Stimulated activated CD8-positive, alpha-beta memory T cell treated with anti-CD3 and anti-CD28 coated beads, Interleukin-12 subunit alpha, Interleukin-12 subunit beta, amount 100 ng/mL, for 4 hours (primary cell): Measurements from ENCODE around the gene FRMPD3.
"Not testable (repeated sequence)": the region's sequence is repeated elsewhere in the genome, so short reads cannot be mapped to it uniquely, and the experiment has no call there.

ENCODE experiments used
- DNase-seq: peaks from one replicate; pipeline ENCODE4 v3.0.0-alpha.2; 2020; ENCODE audit warnings: low read depth

FRMPD3 gene

DNA sequence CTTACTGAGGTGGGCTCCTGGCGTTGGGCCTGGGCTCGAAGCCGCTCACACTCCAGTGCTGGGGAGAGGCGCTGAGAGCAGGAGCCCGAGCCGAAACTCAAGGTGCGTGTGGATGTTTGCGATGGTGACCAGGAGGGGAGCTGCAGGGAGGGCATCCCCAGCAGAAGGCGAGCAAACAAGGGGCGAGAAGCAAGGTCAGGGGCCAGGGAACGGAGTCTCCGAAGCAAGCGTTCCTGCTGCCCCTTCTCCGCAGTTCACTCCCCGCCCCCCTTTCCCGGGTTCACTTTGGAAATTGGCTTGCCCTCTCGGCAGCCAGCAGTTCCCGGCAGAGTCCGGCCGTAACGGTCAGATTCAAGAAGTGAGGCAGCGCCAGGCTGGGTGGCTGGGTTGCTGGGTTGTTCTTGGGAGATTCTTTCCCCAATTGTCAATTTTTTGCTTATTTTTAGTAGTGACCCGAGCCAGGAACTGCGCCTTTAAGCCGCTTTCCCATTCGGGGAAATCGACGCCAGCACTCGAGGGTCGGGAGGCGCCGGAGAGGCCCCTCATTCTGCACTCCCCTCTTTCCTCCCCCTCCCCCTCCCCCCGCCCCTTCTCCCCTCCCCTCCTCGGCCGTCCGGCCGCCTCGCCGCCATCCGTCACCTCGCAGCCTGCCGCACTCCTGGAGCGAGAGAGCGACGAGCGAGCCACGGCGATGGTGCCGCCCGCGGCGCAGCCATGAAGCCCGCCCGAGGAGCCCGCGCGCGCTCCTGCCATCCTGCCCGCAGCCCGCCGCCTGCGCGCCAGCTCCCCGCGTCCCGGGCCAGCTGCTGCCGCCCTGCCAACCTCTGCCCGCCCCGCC is at the start of gene FRMPD3:
TSS of gene FRMPD3 (plus strand) at position 655 of the 838 bp plus-strand sequence. CDS start 76,937 bp downstream, outside the sequence.
- no peak for DNase-seq

DNA sequence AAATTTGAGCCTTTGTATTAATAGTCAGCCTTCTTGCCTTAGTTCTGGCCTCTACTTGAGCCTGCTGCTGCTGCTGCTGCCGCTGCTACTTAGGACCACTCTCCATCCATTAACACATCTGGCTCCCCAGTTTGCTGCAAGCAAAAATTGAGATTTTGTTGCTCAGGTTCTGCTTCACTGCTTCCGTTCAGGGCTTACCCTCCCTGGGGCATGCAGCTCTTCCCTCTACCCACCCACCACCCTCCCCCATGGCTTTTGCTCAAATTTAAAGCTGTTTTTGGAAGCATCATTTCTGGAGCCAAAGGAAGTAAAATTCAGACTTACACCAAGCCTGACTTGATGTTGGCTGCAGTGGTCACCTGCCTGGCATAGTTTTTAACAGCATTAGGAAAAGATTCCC is 28.9 kb upstream of the FRMPD3 start:
- no peak for DNase-seq

GRCh38 chrX:107421337-107421861 is 28.1 kb upstream of the FRMPD3 start:
- no peak for DNase-seq

- DNase-seq = no peak
These were observed 20.4 kb upstream of the FRMPD3 start for GRCh38 chrX:107429090-107429489.

GRCh38 chrX:107440187-107440586 is 9.3 kb upstream of the FRMPD3 start:
- no peak for DNase-seq

- DNase-seq = no peak
These were observed 8.8 kb upstream of the FRMPD3 start for GRCh38 chrX:107440692-107441091.

GRCh38 chrX:107442914-107443527 is 6.4 kb upstream of the FRMPD3 start:
- DNase-seq = no peak

DNA sequence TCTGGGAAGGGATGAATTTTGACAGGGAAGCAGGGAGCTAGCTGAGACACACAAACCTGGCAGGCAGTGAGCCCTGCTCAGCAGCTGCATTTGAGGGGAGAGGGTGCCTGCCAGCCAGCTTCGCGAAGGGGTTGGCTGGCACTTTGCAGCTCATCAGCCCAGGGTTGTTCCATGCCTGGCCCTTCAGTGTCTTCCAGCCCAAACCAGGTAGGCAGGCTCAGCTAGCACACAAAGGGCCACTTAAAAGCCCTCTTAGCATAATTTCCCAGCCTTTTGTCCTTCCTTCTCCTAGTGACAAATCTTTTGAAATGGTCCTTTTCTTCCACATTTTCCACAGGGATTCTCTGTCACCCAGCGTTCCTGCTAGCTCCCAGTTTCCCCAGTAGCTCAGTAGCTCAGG is 4.3 kb upstream of the FRMPD3 start:
- DNase-seq = no peak

DNA sequence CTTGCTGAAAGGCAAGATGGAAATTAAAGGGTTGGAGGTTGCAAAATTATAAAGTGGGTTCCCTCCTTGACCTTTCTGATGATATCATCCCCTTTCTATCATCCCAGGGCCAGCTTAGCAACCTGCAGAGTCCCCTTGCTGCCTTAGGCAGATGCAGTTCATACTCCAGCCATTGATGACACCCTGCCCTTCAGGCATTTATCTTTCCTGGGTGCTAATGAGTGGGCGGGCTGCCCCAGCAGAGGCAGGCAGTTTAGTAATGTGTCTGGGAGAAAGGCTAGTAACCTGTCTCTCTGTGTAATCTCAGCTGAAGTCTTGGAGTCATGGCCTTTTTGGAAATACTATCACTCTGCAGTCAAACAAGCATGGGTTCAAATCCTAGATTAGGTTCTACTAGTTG is 3.8 kb upstream of the FRMPD3 start:
- no peak for DNase-seq

DNA sequence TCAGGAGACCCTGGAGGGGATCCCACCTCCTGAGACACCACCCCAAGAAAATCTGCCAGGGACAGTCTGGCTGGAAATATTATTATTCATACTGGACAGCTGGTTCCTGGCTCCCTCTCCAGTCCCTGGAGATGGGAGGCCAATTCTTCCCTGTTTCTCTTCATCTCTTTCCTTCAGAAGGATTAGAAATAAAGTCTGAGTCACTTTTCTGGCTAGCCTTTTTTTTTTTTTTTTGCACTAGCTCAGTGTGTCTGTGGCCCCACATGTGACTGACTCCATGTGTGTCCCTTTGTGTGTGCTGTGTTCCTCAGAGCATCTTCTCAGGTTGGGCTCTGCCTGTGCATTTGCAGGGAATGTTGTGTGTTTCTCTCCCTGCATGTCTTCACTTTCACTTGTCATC is 1.8 kb upstream of the FRMPD3 start:
- no peak for DNase-seq

DNA sequence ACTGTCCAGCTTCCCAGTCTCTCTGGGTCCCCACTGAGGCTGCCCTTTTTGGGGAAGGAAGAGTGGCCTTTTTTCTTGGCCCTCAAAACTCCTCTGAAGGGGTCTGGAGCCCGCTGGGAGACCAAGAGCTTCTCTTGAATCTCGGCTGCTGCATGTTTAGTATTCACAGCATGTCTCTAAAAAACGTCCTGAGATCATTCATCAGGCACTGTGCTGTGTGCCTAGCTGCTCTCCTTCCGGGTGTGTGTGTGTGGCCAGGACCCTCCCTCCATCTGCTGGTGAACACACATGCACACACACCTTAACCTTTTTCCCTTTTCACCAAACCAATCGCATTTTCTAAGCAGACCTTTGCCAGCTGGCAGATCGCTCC is 841 bp upstream of the FRMPD3 start:
- no peak for DNase-seq

DNA sequence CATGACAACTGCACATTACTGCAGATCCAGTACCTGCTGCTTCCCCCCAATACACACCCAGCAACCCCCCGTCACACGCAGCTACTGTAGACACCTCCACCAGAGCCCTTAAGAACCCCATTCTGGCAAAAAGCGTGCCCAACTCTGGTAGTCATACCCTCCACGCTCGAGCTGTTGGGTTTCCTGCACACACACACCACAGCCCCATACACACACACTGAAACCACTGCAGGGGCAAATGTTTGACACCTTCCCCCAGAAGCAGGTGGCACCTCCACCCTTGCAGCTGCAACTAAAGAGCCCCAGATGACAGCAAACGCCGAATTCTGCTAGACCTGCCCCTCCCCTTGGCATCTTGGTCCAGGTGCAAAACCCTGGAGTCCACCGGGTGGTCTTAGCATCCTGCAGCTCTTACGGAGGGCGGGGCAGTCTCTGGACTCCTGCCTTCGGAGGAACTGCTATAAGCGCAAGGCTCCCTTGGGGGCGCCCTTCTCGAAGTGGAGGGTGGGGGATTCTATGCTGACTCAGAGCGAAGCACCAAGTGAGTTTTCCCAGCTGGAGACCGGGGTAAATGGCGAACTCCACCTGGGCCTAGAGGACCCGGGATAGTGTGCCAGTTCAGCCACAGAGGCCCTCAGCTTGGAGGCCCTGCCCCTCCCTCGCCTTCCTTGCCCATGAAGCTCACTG is 1.5 kb downstream of the FRMPD3 start:
- DNase-seq = peak; percentile 14

DNA sequence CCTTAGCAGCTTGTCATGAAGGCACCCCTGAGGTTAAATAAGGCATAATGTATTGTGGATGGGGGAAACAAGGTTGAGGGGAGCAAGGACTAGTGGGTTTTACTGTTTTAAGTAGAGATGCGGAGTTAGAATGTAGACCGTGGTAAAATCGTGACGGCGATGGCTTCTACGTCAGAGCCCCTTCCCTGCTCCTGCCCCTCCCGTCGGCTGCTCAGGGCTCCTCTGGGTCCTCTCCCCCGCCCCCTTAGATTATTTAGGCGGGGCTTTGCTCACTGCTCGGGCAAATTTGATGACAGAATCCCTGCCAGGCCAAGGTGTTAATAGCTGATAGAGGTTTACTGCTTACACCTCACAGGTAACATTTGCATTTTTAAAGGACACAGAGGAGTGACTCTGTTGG is 2.3 kb downstream of the FRMPD3 start:
- no peak for DNase-seq

- DNase-seq = no peak
These were observed 3.1 kb downstream of the FRMPD3 start for GRCh38 chrX:107452581-107452980.

- no peak for DNase-seq
These were observed 4.8 kb downstream of the FRMPD3 start for GRCh38 chrX:107454302-107454701.

GRCh38 chrX:107457289-107457688 is 7.8 kb downstream of the FRMPD3 start:
- no peak for DNase-seq

DNA sequence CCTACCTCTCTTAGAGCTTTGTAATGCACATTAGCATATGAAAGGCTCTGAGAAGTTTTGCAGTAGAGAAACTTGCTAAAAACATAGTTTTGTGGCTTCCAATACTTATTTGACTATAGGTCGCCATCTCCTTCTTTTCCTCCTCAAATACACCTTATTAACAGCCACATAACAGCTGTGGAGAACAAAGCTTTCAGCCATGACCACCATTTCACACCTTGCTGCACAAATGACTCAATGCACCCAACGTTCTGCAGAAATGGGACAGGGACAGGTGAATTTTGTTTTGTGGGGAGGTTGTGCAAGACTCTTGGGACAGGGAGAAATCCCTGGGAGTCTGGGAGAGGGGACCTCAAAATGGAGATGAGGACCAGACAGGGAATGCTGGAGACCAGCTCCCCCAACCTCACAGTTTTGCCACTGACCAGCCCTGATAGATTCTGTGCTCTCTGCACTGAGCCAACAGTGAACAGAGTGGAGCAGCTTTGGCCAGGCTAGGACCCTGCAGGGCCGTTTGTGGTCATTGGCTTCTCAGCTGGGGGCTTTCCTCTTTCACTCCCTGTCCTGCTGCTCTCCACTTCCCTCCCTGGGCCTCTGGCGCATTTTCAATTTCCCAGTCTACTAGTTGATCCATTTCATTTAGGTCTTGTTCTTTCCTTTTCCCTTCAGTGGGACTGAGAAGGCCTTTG is 16.6 kb downstream of the FRMPD3 start:
- DNase-seq = no peak

DNA sequence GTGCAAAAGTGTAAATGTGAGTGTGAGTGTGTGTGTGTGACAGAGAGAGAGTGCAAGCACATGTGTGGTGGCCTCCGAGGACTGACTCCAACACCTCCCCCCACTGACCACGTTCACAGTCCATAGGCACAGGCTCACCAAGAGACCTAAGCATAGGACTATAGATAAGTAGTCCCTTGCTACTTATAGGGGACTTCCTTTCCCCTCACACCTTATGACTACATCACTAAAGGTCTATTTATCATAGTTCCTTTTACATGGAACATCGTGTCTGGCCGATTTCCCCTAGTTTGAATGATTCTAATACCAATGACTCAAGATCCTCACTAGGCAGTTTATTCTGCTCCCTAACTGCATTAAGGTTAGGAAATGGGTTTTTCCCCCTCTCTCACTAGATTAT is 17.8 kb downstream of the FRMPD3 start:
- DNase-seq = no peak

DNA sequence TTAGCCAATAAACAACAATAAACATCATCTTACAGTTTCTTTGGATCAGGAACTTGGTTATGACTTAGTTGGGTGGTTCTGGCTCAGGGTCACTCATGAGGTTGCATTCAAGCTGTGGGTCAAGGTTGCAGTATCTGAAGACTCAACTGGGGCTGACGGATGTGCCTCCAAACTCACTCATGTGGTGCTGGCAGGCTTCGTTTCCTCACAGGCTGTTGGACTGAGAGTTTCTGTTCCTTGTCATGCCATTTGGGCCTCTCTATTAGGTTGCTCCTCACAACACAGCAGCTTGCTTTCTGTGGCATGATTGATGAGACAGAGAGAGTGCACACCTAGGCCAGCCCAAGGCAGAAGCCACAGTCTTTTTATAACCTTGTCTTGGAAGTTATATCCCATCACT is 20.7 kb downstream of the FRMPD3 start:
- no peak for DNase-seq

DNA sequence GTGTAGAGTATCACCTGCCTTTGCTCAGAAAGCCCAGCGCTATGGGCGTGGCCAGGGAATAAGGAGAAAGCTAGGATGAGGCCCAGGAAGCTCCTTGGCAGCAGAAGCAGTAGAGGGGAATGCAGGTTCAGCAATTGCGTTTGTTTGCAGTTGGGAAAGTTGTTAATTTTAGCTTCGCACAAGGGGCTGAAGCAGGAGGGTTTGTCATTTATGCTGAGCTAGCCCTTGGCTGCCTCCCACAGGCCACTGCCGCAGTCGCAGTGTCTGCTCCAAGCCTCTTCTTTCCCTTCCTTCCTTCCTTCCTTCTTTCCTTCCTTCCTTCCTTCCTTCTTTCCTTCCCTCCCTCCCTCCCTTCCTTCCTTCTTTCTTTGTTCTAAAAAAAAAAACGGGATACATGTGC is 21.5 kb downstream of the FRMPD3 start:
- DNase-seq = no peak

- not testable (repeated sequence) for DNase-seq
These were observed 22.0 kb downstream of the FRMPD3 start for GRCh38 chrX:107471420-107471819.

DNA sequence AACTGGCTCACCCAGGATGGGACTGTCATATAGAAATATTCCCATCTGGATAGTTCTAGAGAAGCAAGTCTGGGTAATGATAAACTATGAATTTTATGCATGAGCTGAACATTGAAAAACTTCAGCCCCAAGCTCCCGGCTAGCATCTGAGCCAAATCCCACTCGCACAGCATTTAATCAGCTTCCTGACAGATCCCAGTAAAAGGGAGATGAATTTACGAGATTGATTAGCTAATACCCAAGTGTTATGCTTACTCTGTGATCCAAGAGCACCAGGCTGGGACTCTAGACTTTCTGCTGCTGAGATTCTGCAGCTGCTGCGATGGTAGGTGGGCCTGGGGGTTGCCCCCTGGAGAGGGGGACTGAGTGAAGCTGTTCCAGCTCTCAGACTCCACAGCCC is 28.0 kb downstream of the FRMPD3 start:
- no peak for DNase-seq
